HepG2 (cell line): ENCODE data around the gene SPATA13.

Source experiments
- GLI4 ChIP-seq: sonication (generic); formaldehyde crosslinking; IDR thresholded peaks from 2 replicates; pipeline ENCODE4 v1.5.1; 2020; ENCODE audit warnings: missing genetic modification reagents, mild to moderate bottlenecking, moderate library complexity, borderline replicate concordance
- HOXA5 ChIP-seq: sonication (generic); formaldehyde crosslinking; IDR thresholded peaks from 2 replicates; pipeline ENCODE4 v1.4.0; 2020; ENCODE audit warnings: missing genetic modification reagents
- MAX ChIP-seq: IDR thresholded peaks from 2 replicates; pipeline ENCODE4 v1.6.1; 2012; ENCODE audit warnings: inconsistent platforms
- MXI1 ChIP-seq: IDR thresholded peaks from 3 replicates; pipeline ENCODE4 v1.6.1; 2012; ENCODE audit warnings: low read depth, low read length, inconsistent platforms, borderline replicate concordance
- NFYB ChIP-seq: sonication (generic); formaldehyde crosslinking; IDR thresholded peaks from 2 replicates; pipeline ENCODE4 v1.4.0; 2020; ENCODE audit warnings: missing genetic modification reagents
- PRDM15 ChIP-seq: sonication (generic); formaldehyde crosslinking; IDR thresholded peaks from 2 replicates; pipeline ENCODE4 v1.4.0; 2020; ENCODE audit warnings: missing genetic modification reagents
- PRDM4 ChIP-seq: sonication (generic); formaldehyde crosslinking; IDR thresholded peaks from 2 replicates; pipeline ENCODE4 v1.9.0; 2021; ENCODE audit warnings: missing genetic modification reagents, borderline replicate concordance
- USF2 ChIP-seq, 2 experiments: sonication (generic) in 1 of 2; formaldehyde crosslinking in 1 of 2; IDR thresholded peaks; 2 replicates each; pipeline versions ENCODE4 v1.5.1 to v1.6.1; 2011 to 2020; ENCODE audit warnings: borderline replicate concordance in 1 of 2, low read depth in 1 of 2, low read length in 1 of 2, mild to moderate bottlenecking in 1 of 2, missing genetic modification reagents in 1 of 2, moderate library complexity in 1 of 2
- ZNF609 ChIP-seq: sonication (generic); formaldehyde crosslinking; IDR thresholded peaks from 2 replicates; pipeline ENCODE4 v1.4.0; 2020; ENCODE audit warnings: mild to moderate bottlenecking, missing genetic modification reagents, borderline replicate concordance
- ZNF841 ChIP-seq: sonication (generic); formaldehyde crosslinking; IDR thresholded peaks from 2 replicates; pipeline ENCODE4 v1.8.1; 2023; ENCODE audit warnings: missing genetic modification reagents, borderline replicate concordance

- TF ChIP-seq USF2 (IDR thresholded peaks at IDR 0.05; ENCODE audit: low read depth, low read length) (no peak), USF2 (CRISPR knock-in tag; IDR thresholded peaks at IDR 0.05; ENCODE audit: borderline replicate concordance) (no peak), PRDM4 (CRISPR knock-in tag) (no peak), ZNF841 (CRISPR knock-in tag) (no peak), MXI1 (no peak), HOXA5 (CRISPR knock-in tag) (no peak), PRDM15 (CRISPR knock-in tag) (no peak), NFYB (CRISPR knock-in tag) (no peak), ZNF609 (CRISPR knock-in tag) (no peak), MAX (no peak), GLI4 (CRISPR knock-in tag) (no peak)
Observed at GRCh38 chr13:24313439-24313838, 152.9 kb downstream of the SPATA13 start.
